HUDEP-2 (cell line): Measurements from ENCODE around the gene LSM2.
"Not testable (repeated sequence)": the region's sequence is repeated elsewhere in the genome, so short reads cannot be mapped to it uniquely, and the experiment has no call there.

Experiments used
- DNase-seq, 76 experiments: peaks; one replicate each; lab custom pipeline; 2025; ENCODE audit not compliant: unreplicated experiment in 76 of 76; lab: John Stamatoyannopoulos, UW

The LSM2 gene

DNA sequence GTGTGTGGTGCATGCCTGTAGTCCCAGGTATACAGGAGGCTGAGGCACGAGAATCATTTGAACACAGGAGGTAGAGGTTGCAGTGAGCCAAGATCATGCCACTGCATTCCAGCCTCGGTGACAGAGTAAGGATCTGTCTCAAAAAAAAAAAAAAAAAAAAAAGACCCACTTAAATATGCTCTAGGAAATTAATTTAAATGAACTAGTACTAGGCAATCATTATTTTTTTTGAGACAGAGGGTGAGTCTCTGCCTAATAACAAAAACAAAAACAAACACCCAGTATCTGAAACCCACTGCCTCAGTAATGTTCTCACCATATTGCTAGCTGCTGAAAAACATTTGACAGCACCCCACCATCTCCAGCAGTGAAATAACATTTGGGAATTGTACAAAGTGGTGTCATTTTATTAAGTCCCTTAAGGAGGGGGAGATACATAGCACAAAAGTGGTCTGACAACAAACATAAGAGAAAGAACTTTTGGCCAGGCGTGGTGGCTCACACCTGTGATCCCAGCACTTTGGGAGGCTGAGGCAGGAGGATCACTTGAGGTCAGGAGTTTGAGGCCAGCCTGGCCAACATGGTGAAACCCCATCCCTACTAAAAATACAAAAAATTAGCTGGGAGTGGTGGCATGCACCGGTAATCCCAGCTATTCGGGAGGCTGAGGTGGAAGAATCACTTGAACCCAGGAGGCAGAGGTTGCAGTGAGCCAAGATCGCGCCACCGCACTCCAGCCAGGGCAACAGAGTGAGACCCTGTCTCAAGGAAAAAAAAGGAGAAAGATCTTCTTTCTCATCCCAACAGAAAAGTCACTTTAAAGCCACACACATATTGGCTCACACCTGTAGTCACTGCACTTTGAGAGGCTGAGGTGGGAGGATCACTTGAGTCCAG is 5.5 kb downstream of the LSM2 start:
- DNase-seq: not testable (repeated sequence)

DNA sequence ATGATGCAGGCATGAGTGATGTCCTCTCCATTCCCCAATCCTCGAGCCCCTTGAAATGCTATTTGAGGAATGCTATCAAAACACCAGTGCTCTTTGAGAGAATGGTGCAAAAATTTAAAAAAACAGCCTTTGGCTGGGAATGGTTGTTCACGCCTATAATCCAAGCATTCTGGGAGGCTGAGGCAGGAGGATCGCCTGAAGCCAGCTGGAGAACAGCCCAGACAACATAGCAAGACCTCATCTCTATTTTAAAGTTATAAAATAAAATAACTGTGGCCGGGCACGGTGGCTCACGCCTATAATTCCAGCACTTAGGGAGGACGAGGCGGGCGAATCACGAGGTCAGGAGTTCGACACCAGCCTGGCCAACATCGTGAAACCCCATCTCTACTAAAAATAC is 7.0 kb downstream of the LSM2 start:
- DNase-seq: no peak

DNA sequence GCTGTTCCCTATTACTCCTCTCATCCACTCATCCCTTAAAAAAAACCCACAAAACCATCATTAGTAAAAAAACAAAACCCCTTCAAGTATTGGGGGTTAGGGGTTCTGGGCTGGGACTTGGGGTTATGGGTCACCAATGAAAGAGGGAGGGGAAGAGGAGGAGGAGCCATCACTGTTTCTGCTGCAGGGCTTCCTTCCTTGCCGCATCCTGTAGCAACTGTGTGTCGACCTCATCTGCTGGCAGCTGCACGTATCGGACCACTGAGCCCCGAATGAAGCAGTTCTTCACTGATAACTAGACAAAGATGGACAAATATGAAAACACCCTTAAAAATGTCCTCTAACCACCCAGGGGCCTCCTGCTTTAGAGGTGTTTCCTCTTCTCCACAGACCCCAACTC is 9.2 kb downstream of the LSM2 start:
- no peak for DNase-seq

DNA sequence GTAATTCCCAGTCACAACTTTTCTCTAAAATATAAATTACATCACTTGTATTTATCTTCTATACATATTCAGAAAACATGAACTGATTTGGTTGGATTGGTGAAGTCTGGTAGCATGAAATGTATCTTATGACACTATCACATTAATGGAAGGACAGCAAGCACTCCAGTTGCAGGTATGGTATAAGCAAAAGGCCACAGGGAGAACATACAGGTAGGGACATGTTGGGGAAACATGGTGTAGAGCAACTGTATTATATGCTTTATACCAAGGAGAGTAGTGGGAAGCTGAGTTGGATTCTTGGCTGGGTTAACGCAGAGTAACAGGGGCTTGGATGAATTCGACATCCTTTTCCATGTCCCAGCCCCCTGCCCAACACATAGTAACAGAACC is 9.8 kb downstream of the LSM2 start:
- DNase-seq: no peak

DNA sequence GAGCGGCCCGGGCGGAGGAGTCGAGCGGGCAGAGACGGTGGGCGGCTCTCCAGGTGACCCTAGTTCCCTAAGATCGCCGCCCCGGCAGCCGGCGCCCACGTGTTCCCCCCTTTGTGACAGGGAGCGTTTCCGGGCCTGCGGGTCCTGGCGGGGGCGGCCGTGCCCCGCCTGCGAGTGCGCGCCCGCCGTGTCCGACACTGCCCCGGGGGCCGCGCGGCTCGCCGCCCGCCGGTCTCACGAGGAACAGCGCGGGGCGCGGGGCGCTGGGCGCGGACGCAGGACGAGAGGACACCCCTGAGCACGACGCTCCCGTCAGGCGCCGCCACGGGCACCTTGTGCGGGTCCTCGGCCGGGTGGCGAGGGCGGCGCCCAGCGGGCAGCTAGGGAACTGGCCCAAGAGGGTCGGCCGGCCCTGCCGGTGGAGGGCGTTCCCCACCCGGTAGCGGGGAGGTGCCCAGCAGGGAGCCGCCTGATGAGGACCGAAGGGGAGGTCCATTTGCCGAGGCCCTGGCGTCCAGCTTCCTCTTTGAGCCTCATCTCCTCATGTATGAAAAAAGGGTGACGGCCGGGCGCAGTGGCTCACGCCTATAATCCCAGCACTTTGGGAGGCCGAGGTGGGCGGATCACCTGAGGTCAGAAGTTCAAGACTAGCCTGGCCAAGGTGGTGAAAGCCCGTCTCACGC is 11.0 kb downstream of the LSM2 start, which contains the start of gene VARS1:
TSS of gene VARS1 (minus strand) at position 137 of the 683 bp plus-strand sequence. CDS start 535 bp downstream, outside the sequence.
- peak in 74 of 76 experiments; percentile 72 to 99 (median 92) for DNase-seq

DNA sequence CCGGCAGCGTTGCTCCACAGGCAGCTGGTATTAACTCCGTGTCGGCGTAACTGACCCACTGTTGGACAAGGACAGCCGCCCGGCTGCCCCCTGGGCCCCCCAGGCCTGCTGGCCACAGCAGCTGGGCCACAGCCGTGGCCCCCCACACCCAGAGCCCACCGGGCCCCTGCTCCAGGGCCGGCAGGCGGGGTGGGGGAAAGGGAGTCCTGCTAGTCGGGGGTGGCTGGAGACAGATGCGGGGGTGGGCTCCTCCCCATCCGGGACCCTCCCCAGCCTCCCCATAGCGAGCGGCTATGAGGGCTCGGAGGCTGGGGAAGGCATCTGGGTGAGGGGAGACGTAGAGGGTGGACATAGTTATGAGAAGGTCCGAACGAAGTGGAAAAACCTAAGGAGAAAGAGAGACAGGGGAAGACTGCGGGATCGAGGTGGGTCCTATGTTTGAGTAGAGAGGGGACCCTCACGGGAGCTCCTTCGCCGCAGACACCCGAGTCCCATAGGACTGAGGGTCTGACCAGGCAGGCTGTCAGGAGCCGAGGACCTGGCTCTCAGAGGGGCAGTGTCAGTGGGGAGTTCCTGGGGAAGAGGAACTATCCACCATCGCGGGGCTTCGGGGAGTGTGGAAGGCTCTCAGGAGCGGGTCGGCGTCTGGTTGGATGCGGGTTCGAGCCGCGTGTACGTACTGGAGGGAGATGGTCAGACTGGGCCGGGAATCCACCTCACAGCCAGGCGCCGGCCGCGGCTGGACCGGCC is 11.7 kb downstream of the LSM2 start:
- peak in 11 of 76 experiments; percentile 32 to 98 (median 74) for DNase-seq

DNA sequence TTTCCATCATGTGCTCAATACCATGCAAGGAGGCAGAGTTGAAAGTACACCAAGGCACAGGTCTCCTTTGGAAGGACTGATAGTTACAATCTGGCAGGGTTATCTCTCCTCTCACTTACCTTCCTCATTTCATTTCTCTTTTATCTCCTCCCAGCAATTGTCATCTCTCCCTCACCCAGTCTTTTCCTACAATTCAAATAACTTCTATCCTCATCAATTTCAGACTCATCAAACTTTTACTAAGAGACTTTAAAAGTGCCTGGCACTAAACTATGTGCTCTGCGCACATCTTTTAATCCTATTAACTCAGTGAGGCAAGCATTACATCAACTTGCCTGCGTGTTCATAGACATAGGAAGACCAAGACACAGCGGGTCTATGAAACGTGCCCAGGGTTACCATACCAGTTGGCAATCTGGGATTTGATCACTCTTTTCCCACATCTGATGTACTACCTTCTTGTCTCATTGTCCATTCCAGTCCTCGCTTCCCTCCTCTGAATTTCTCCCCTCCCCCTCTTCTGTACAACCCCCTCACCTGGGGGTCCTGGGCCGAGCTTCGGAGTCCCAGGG is 12.4 kb downstream of the LSM2 start:
- DNase-seq: peak in 30 of 76 experiments; percentile 11 to 69 (median 42)

DNA sequence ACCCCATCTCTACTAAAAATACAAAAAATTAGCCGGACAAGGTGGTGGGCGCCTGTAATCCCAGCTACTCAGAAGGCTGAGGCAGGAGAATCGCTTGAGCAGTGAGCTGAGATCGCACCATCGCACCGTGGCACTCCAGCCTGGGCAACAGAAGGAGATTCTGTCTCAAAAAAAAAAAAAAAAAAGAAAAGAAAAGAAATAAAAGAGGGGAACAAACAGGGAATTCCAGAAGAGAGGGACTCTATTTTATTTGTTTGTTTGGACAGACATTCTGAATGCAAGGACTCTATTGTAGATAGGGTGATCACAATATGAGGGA is 12.9 kb downstream of the LSM2 start:
- DNase-seq: not testable (repeated sequence)

DNA sequence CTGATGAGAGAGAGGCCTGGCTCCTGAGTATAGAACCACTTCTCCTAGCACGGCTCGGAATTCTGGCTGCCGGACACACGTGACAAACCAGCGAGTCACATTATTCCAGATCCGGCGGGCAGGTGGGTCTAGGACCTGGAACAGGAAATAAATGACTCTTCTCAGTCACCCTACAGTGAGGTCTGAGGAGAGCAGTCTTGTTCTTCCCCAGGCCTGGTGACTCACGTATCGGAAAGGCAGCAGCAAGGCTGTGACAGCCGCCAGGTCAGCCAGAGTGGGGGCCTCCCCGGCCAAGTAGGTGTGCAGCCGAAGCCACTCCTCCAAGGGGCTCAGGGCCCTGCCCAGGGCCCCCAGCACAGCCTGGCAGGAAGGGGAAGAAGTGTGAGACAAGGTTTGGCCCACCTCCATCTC is 14.0 kb downstream of the LSM2 start:
- DNase-seq: no peak

DNA sequence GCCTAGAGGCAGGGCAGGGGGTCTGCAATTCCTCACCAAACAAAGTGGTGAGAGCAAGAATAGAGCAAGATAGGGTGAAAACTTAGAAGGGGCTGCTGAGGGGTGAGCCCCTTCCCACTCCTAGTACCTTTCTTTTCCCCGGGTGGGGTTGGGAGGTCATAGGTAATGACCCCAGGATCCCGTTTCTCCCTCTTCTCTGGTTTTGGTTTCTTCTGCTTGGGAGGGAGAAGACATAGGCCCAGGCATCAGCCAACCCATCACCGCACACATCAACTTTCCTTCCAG is 14.7 kb downstream of the LSM2 start:
- DNase-seq: no peak

DNA sequence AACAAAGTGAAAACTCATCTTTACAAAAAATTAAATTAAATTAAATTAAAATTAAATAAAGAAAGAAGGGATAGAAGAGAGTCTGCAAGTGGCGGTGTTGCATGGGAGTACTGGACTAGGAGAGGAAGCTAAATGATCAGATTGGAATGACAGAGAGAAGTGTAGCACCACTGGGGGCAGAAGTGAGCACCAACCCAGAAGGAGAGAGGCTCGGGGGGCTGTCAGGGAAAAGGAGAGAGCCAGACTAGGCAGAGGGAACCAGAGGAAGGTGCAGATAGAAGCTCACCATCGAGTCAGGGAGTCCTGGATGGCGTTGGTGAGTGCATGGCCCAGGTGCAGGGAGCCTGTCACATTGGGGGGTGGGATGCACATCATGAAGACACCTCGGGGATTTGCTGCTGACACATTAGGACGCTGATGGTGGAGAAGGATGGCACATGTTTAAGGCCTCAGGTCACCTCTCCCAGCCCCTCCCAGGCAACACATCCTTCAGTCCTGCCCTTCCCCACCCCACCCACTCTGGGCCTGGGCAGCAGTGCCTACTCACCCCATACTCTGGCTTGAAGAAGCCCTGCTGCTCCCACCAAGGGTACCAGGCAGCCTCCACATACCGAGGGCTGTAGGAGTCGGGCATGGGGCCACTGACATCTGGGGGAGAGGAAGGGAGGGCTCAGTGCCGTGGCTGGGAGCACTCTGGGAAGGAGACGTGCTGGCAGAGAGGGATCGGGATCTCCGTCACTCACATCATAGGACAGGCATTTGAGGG is 15.3 kb downstream of the LSM2 start:
- DNase-seq: peak in 40 of 76 experiments; percentile 13 to 66 (median 40)

DNA sequence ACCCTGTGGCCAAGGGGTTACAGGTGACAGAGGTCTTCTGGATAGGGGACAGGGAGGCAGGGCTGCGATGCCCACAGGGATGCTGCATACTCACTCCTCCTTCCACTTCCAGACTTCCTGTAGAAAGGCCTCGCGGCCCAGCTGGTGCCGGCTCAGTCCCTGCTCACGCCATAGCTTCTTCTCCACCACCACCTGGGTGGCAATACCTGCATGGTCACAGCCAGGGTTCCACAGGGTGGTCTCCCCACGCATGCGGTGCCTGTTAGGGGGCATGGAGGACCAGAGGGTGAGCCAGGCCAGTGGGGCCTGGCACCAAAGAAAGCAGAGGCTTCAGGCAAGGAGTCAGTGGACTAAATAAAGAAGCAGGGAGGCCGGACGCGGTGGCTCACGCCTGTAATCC is 21.3 kb downstream of the LSM2 start:
- no peak for DNase-seq

DNA sequence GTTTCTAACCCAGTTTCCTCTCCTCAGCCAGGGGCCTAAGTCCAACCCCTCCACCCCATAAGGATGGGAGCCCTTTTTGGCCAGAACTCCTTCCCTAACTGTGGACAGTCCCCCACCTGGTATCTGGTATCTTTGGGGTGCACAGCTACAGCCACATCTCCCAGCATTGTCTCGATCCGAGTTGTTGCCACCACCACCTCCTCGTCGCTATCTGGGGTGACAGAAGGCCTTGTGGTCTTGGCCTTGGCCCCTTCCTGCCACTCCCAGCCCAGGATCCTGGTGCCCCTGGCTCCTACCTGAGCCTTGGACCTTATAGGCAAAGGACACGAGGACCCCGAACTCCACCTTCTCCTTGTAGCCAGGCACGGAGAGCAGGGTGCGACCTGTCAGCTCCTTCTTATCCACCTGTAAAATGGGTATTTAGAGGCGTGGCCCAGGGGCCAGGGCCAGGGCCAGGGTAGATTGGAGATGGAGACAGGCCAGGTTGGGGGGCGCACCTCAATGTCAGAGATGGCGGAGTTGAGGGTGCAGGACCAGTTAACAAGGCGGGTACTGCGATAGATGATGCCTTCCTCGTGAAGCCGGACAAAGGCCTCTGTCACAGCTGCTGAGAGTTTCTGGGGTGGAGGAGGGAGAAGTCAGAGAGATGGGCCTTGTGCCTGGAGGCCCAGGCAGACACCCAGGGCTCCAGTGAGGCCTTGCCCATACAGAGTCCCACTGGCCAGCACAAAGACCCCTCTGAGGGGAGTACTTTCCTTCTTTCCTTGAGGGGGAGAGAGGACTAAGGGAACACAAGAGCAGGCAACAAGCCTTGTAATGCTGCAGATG is 22.5 kb downstream of the LSM2 start:
- DNase-seq: no peak

DNA sequence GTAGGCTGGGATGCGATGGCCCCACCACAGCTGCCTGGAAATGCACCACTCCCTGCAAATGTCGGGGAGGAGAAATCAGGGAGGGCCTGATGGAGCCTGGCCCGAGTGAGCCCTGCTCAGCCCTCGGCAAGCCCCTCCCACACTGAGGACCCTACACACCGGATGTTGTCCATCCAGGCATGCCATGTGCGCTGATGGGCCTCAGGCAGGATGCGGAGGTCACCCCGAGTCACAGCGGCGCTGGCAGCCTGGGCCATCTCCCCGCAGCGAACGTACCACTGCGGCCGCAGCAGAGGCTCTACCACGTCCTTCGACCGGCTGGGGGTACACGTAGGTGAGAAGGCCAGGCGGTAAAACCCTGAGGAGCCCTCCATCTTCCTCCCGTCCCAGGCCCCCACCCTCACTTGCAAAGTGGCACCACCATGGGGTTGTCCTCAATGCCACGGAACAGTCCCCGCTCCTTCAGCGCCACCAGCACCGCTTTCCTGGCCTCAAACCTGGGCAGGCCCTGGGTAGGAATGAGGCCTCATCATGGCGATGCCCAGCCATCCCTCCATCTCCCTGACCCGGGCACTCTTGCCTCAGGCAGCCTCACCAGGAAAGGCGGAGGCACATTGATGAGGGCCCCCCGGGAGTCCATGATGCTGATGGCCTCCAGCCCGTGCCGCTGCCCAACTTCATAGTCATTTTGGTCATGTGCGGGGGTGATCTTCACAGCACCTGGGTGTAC is 24.5 kb downstream of the LSM2 start:
- no peak for DNase-seq

DNA sequence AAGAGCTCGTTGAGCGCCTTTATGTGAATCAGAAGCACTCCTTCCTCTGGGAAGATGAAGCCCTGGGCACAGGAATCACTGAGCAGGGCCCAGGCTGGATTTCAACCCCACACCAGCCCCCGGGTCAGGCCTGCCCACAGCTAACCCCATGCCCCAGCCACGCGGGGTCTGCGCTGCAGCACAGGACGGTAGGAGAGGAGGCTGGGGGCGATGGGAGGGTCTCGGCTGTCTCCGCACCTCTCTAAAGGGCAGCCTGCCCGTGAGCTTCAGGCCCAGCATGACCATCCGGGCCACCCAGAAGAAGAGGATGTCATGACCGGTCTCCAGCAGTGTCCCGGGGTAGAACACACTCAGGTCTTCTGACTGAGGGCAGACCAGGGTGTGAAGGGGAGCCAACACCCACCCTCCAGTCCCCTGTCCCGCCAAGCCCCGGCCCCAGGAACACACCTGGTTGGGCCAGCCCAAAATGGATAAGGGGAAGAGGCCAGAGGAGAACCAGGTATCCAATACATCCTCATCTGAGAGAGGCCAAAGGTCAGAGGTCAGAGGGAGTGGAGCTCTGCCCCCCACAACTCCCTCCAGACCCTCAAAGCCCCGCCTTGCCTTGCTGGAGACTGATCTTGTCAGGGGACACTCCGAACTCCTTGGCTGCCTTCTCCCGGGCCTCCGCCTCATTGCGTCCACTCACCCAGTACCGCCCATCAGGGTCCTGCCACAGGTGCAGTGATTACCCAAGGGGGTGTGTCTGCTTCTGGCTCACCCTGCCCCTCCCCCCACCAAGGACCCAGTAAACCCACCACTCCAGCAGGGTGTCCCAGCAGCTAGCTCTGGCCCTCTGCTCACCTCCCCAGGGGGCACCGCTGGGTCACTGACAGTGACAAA is 25.3 kb downstream of the LSM2 start:
- DNase-seq: no peak

DNA sequence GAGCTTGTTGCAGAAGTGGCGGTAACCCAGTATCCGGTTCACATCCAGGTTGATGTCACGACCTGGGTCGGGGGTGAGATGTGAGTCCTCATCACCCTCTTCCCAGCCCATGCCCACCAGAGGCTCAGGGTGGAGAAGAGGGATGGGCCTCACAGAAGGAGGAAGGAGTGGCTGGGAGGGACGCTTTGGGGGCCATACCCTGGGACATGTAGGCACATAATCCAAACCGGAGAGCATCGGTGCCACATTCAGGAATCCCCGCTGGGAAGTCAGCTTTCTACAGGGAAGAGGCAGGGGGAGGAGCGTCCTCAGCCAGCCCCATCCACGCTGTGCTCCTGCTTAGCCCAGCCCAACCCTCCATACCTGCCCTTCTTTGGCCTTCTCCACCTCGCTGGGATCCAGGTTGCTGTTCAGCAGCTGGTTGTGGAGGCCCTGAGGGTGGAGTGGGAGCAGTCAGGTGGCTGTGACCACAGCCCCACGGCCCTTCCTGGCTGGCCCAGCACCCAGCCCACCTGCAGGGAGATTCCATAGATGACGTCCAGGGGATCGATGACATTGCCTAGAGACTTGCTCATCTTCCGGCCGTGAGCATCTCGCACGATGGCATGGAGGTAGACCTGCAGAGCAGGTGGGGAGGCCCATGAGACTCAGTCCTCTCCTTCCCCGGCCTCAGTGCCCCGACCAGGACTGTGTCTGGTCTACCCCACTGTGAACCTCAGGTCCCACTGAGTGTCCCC is 26.1 kb downstream of the LSM2 start:
- no peak for DNase-seq

DNA sequence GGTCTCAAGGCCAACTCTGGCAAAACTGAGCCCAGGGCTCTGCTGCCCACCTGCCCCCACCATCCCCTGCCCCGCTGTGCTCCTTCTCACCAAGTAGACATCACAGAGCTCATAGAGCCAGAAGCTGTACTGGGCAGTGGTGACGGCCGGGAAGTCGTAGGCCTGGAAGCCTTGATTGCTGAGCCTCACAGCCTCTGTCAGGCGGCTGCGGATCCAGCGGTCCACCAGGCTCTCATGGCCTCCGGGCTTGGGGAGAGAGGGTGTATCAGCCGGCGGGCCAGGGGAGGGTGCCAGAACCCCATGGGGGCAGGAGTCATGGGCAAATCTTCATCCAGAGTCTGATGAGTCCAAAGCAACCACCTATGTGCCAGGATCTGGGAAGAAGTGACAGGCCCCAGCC is 26.9 kb downstream of the LSM2 start:
- no peak for DNase-seq
